Esophagus squamous epithelium (tissue), 4 donors: ENCODE results near the gene GAK.

Source experiments
- CTCF ChIP-seq, 6 experiments: fragments of 450-650 bp in 4 of 6; fragments of 200-600 bp in 2 of 6; sonication (generic) in 2 of 6; IDR thresholded peaks; one replicate each; pipeline ENCODE4 v1.5.1; 2016 to 2019; ENCODE audit warnings: antibody characterized with exemption in 6 of 6, mild to moderate bottlenecking in 4 of 6, moderate library complexity in 4 of 6
- POLR2A ChIP-seq, 4 donors: fragments of 450-650 bp; IDR thresholded peaks; one replicate each; pipeline ENCODE4 v1.6.1; 2017; ENCODE audit warnings: antibody characterized with exemption in 4 of 4, mild to moderate bottlenecking in 4 of 4, moderate library complexity in 3 of 4

GRCh38 chr4:876780-877179 lies 55.3 kb downstream of the GAK start:
- no peak for TF ChIP-seq CTCF (IDR thresholded peaks at IDR 0.05)
- TF ChIP-seq POLR2A (IDR thresholded peaks at IDR 0.05): no peak
